Left ventricle myocardium inferior (tissue), 1 donor: ENCODE data around the gene SEC63. TPM values are rescaled to one million over a fixed set of nuclear protein-coding genes. Genes with fewer than 3 reads are reported as not detected.

Source experiments
- DNase-seq: peaks from one replicate; pipeline ENCODE4 v3.0.0-alpha.2; 2020
- H3K27ac ChIP-seq: fragments of 200-600 bp; replicated peaks from 2 replicates; pipeline ENCODE4 v1.8.0; 2021
- H3K27me3 ChIP-seq: fragments of 200-600 bp; 2 replicates; pipeline ENCODE4 v1.8.0; 2021; ENCODE audit warnings: low read depth
- H3K36me3 ChIP-seq: fragments of 200-600 bp; 2 replicates; pipeline ENCODE4 v1.8.0; 2021
- H3K4me1 ChIP-seq: fragments of 200-600 bp; 2 replicates; pipeline ENCODE4 v1.8.0; 2021
- H3K4me3 ChIP-seq: fragments of 200-600 bp; 2 replicates; pipeline ENCODE4 v1.8.0; 2021; ENCODE audit warnings: mild to moderate bottlenecking, moderate library complexity
- H3K9me3 ChIP-seq: fragments of 200-600 bp; replicated peaks from 2 replicates; pipeline ENCODE4 v1.8.0; 2021
- CTCF ChIP-seq: fragments of 200-600 bp; IDR thresholded peaks from 2 replicates; pipeline ENCODE4 v1.8.0; 2021; ENCODE audit warnings: antibody characterized with exemption, mild to moderate bottlenecking, borderline replicate concordance
- intact Hi-C: fragments of 100-400 bp; cut with micrococcal nuclease; formaldehyde crosslinking; loops from one replicate; pipeline ENCODE4 v1.11.0; 2022
- total RNA-seq: library from RNA; stranded (reverse); fragmentation: NEBNext Ultra II Directional; extraction: Animal tissue kit (Norgen Biotek cat#: 25700); gene quantifications from one replicate; pipeline ENCODE4 v1.2.1, GENCODE V29; 2021
- donor health status: DM: no; HTN: yes; CAD: no; lungs with severe emphysema.

The SEC63 gene
- total RNA-seq, 1 donor from 2014 or later: 55.0 TPM

DNA sequence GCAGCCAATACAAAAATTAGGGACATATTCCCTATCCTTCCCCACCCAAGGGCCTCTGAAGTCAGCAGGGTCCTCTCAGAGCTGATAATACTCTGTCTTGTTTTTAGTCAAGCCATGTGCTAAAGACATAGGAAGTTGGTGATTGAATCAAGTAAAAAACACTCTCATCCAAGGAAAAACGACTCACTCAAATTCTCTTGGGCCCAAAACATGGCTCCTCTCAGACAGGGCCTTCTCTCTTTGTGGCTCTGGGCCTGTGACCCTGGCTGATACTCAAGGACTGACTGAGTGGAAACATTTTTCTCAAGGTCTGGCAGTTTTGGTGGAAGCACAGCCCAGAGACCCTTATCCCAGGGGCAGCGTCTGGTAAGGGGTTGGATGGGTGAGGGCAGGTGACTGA, 127.9 kb downstream of the SEC63 start:
- no peak overlapping the region for H3K27ac ChIP-seq
- no peak overlapping the region for H3K4me3 ChIP-seq
- no peak for DNase-seq
- H3K4me1 ChIP-seq: no peaks in the 10 kb centered on the region
- peaks cover 29% of the 10 kb centered on the region for H3K27me3 ChIP-seq
- no peaks in the 10 kb centered on the region for H3K36me3 ChIP-seq
- TF ChIP-seq CTCF: no peak
- intact Hi-C loops: no loop called here
- H3K9me3 ChIP-seq: no peaks in the 10 kb centered on the region

- intact Hi-C loops: no loop called here
- H3K27me3 ChIP-seq: peaks cover 51% of the 10 kb centered on the region
- no peaks in the 10 kb centered on the region for H3K9me3 ChIP-seq
- H3K4me3 ChIP-seq: no peak overlapping the region
- DNase-seq: no peak
- no peak overlapping the region for H3K27ac ChIP-seq
- no peaks in the 10 kb centered on the region for H3K36me3 ChIP-seq
- TF ChIP-seq CTCF: no peak
- no peaks in the 10 kb centered on the region for H3K4me1 ChIP-seq
Observed at GRCh38 chr6:107827541-107827940, 130.5 kb downstream of the SEC63 start.

GRCh38 chr6:107823047-107823557, 134.9 kb downstream of the SEC63 start:
- Histone ChIP-seq H3K4me3 (no peak overlapping the region), H3K4me1 (peaks cover 14% of the 10 kb centered on the region), H3K27ac (no peak overlapping the region), H3K27me3 (peaks cover 62% of the 10 kb centered on the region), H3K36me3 (no peaks in the 10 kb centered on the region), H3K9me3 (no peaks in the 10 kb centered on the region)
- no peak for DNase-seq
- no peak for TF ChIP-seq CTCF
- intact Hi-C loops: no loop called here

DNA sequence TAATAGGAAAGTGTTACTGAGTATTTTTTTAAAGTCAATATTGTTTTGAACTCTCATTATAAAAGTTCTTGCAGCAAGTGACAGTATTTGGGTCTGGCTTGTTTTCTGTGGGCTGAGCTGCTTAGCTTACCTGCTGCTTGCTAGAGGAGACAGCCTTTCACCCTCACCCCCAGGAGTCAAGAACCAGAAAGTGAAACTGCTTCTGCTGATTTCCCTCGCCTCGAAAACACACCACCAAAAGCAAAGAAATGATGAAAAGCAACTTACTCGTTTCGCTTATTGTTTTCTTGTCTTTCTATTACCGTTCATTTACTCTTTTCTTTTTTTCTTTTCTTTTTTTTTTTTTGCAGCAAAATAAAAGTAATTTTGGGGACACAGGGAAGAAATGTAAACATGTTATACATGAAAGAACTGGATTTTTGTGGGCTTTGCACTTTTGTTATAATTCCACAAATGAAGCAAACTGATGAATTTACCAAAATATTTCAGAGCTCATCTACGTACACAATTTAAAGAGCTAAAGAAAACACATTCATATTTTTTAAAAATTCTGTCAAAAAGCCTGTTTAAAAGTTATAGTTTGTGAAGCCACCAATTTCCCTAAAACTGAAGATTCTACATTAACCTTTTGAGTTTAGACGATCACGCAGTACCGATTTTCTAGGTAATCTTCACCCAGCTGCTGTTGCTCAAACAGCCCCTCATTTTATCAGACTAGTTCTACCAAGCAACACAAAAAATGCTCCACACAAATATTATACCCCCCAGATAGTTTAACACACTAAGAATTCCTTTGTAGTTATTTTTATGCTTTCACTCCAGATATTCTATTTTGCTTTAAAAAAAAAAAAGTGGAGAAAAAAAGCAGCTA, 135.6 kb downstream of the SEC63 start:
- Histone ChIP-seq H3K27me3 (peaks cover 56% of the 10 kb centered on the region), H3K4me3 (no peak overlapping the region), H3K4me1 (peaks cover 14% of the 10 kb centered on the region), H3K9me3 (no peaks in the 10 kb centered on the region), H3K36me3 (no peaks in the 10 kb centered on the region), H3K27ac (no peak overlapping the region)
- no peak for TF ChIP-seq CTCF
- intact Hi-C loops: no loop called here
- DNase-seq: no peak

GRCh38 chr6:107821591-107821990, 136.4 kb downstream of the SEC63 start:
- intact Hi-C loops: no loop called here
- Histone ChIP-seq H3K4me3 (no peak overlapping the region), H3K27ac (no peak overlapping the region), H3K4me1 (peaks cover 14% of the 10 kb centered on the region), H3K36me3 (no peaks in the 10 kb centered on the region), H3K27me3 (peaks cover 50% of the 10 kb centered on the region), H3K9me3 (no peaks in the 10 kb centered on the region)
- TF ChIP-seq CTCF: no peak
- no peak for DNase-seq
